ENCODE results near the gene SEH1L.
A peak's percentile ranks its signal among the peaks of the same experiment; 100 is the strongest.
"Not testable (repeated sequence)": the region's sequence is repeated elsewhere in the genome, so short reads cannot be mapped to it uniquely, and the experiment has no call there.

SEH1L gene

GRCh38 chr18:12990967-12991820 lies 43.4 kb downstream of the SEH1L start, which contains the start of gene CEP192:
TSS of gene CEP192 (plus strand) at chr18:12991362. CDS start at chr18:12999425, 8,063 bp downstream.
- DNase-seq (ENCODE audit: low read depth, low spot score), result peak; percentile 98
- peak within 1 kb of the TSS; percentile 94 for H3K4me3 ChIP-seq (ENCODE audit: low read length)

- DNase-seq (ENCODE audit: low read depth, low spot score), result no peak
- H3K4me3 ChIP-seq (ENCODE audit: low read length), result peak overlapping the region; percentile 94
Observed at GRCh38 chr18:12991821-12992179, 44.0 kb downstream of the SEH1L start.

- no peak overlapping the region for H3K4me3 ChIP-seq (ENCODE audit: low read length)
- DNase-seq (ENCODE audit: low read depth, low spot score), result no peak
Observed at GRCh38 chr18:12993439-12993838, 45.6 kb downstream of the SEH1L start.

- H3K4me3 ChIP-seq (ENCODE audit: low read length), result no peak overlapping the region
- no peak for DNase-seq (ENCODE audit: low read depth, low spot score)
Observed at GRCh38 chr18:12995424-12995823, 47.6 kb downstream of the SEH1L start.

- H3K4me3 ChIP-seq (ENCODE audit: low read length), result no peak overlapping the region
- no peak for DNase-seq (ENCODE audit: low read depth, low spot score)
Observed at GRCh38 chr18:12995952-12996477, 48.2 kb downstream of the SEH1L start.

- H3K4me3 ChIP-seq (ENCODE audit: low read length), result no peak overlapping the region
- no peak for DNase-seq (ENCODE audit: low read depth, low spot score)
Observed at GRCh38 chr18:12996661-12997292, 49.0 kb downstream of the SEH1L start.

GRCh38 chr18:12997330-12997729 lies 49.5 kb downstream of the SEH1L start:
- not testable (repeated sequence) for H3K4me3 ChIP-seq (ENCODE audit: low read length); DNase-seq (ENCODE audit: low read depth, low spot score)

GRCh38 chr18:12998332-12999060 lies 50.7 kb downstream of the SEH1L start:
- no peak overlapping the region for H3K4me3 ChIP-seq (ENCODE audit: low read length)
- no peak for DNase-seq (ENCODE audit: low read depth, low spot score)

GRCh38 chr18:13003466-13003896 lies 55.7 kb downstream of the SEH1L start:
- peak; percentile 38 for DNase-seq (ENCODE audit: low read depth, low spot score)

GRCh38 chr18:13004396-13004795 lies 56.6 kb downstream of the SEH1L start:
- no peak for DNase-seq (ENCODE audit: low read depth, low spot score)

More at GRCh38 chr18:13003466-13003896, 55.7 kb downstream of the SEH1L start:
- no peak overlapping the region for H3K4me3 ChIP-seq (ENCODE audit: low read length)

GRCh38 chr18:13005289-13005688 lies 57.5 kb downstream of the SEH1L start:
- DNase-seq (ENCODE audit: low read depth, low spot score), result no peak
- no peak overlapping the region for H3K4me3 ChIP-seq (ENCODE audit: low read length)

More at GRCh38 chr18:13004396-13004795, 56.6 kb downstream of the SEH1L start:
- H3K4me3 ChIP-seq (ENCODE audit: low read length), result no peak overlapping the region

- no peak for DNase-seq (ENCODE audit: low read depth, low spot score)
- no peak overlapping the region for H3K4me3 ChIP-seq (ENCODE audit: low read length)
Observed at GRCh38 chr18:13006531-13007247, 58.9 kb downstream of the SEH1L start.

GRCh38 chr18:13007248-13007560 lies 59.4 kb downstream of the SEH1L start:
- no peak for DNase-seq (ENCODE audit: low read depth, low spot score)
- no peak overlapping the region for H3K4me3 ChIP-seq (ENCODE audit: low read length)

- no peak overlapping the region for H3K4me3 ChIP-seq (ENCODE audit: low read length)
Observed at GRCh38 chr18:13011719-13012118, 63.9 kb downstream of the SEH1L start.

GRCh38 chr18:13014232-13014631 lies 66.4 kb downstream of the SEH1L start:
- DNase-seq (ENCODE audit: low read depth, low spot score), result no peak

More at GRCh38 chr18:13011719-13012118, 63.9 kb downstream of the SEH1L start:
- DNase-seq (ENCODE audit: low read depth, low spot score), result no peak

GRCh38 chr18:13014818-13015217 lies 67.0 kb downstream of the SEH1L start:
- DNase-seq (ENCODE audit: low read depth, low spot score), result no peak
- H3K4me3 ChIP-seq (ENCODE audit: low read length), result no peak overlapping the region

More at GRCh38 chr18:13014232-13014631, 66.4 kb downstream of the SEH1L start:
- H3K4me3 ChIP-seq (ENCODE audit: low read length), result no peak overlapping the region

GRCh38 chr18:13017247-13017875 lies 69.5 kb downstream of the SEH1L start:
- DNase-seq (ENCODE audit: low read depth, low spot score), result no peak
- H3K4me3 ChIP-seq (ENCODE audit: low read length), result no peak overlapping the region

- DNase-seq (ENCODE audit: low read depth, low spot score), result no peak
Observed at GRCh38 chr18:13018374-13018773, 70.6 kb downstream of the SEH1L start.

More at GRCh38 chr18:13018374-13018773, 70.6 kb downstream of the SEH1L start:
- no peak overlapping the region for H3K4me3 ChIP-seq (ENCODE audit: low read length)
